Right kidney (tissue), 1 donor: ENCODE data around the gene PLXNB2.

Experiments used
- DNase-seq: peaks from one replicate; pipeline ENCODE4 v3.0.0-alpha.2; 2016

PLXNB2 gene

GRCh38 chr22:50267591-50268390 lies 39.7 kb downstream of the PLXNB2 start:
- no peak for DNase-seq

GRCh38 chr22:50266994-50267393 lies 40.5 kb downstream of the PLXNB2 start:
- no peak for DNase-seq

GRCh38 chr22:50264946-50265669 lies 42.3 kb downstream of the PLXNB2 start:
- DNase-seq, result no peak

- no peak for DNase-seq
Observed at GRCh38 chr22:50264104-50264745, 43.2 kb downstream of the PLXNB2 start.

- DNase-seq, result no peak
Observed at GRCh38 chr22:50262973-50263617, 44.4 kb downstream of the PLXNB2 start.

- DNase-seq, result no peak
Observed at GRCh38 chr22:50262460-50262911, 45.0 kb downstream of the PLXNB2 start.

- no peak for DNase-seq
Observed at GRCh38 chr22:50261615-50262459, 45.6 kb downstream of the PLXNB2 start, which contains the start of gene MAPK12. Gene MAPK12, minus strand, starts transcription at chr22:50261683. Its CDS starts 174 bp downstream, at chr22:50261509.

GRCh38 chr22:50260801-50261614 lies 46.4 kb downstream of the PLXNB2 start:
- DNase-seq, result peak; percentile 62

- DNase-seq, result no peak
Observed at GRCh38 chr22:50260434-50260800, 47.0 kb downstream of the PLXNB2 start.

GRCh38 chr22:50259302-50259701 lies 48.1 kb downstream of the PLXNB2 start:
- no peak for DNase-seq

GRCh38 chr22:50258361-50259292 lies 48.8 kb downstream of the PLXNB2 start:
- DNase-seq, result no peak

- DNase-seq, result no peak
Observed at GRCh38 chr22:50257451-50258360, 49.7 kb downstream of the PLXNB2 start.

GRCh38 chr22:50257041-50257440 lies 50.4 kb downstream of the PLXNB2 start:
- DNase-seq, result no peak

- DNase-seq, result no peak
Observed at GRCh38 chr22:50256258-50256862, 51.1 kb downstream of the PLXNB2 start.

- no peak for DNase-seq
Observed at GRCh38 chr22:50255607-50256006, 51.8 kb downstream of the PLXNB2 start.

- no peak for DNase-seq
Observed at GRCh38 chr22:50255099-50255498, 52.3 kb downstream of the PLXNB2 start.

- no peak for DNase-seq
Observed at GRCh38 chr22:50253941-50254340, 53.5 kb downstream of the PLXNB2 start.
